ENCODE results near the gene GPALPP1. TPM values are rescaled to one million over a fixed set of nuclear protein-coding genes. Genes with fewer than 3 reads are reported as not detected.
"Not testable (repeated sequence)": the region's sequence is repeated elsewhere in the genome, so short reads cannot be mapped to it uniquely, and the experiment has no call there.

The GPALPP1 gene, protein sequence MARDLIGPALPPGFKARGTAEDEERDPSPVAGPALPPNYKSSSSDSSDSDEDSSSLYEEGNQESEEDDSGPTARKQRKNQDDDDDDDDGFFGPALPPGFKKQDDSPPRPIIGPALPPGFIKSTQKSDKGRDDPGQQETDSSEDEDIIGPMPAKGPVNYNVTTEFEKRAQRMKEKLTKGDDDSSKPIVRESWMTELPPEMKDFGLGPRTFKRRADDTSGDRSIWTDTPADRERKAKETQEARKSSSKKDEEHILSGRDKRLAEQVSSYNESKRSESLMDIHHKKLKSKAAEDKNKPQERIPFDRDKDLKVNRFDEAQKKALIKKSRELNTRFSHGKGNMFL
- polyA plus RNA-seq = 1 to 10 TPM; 5.0 to 8.0 TPM

DNA sequence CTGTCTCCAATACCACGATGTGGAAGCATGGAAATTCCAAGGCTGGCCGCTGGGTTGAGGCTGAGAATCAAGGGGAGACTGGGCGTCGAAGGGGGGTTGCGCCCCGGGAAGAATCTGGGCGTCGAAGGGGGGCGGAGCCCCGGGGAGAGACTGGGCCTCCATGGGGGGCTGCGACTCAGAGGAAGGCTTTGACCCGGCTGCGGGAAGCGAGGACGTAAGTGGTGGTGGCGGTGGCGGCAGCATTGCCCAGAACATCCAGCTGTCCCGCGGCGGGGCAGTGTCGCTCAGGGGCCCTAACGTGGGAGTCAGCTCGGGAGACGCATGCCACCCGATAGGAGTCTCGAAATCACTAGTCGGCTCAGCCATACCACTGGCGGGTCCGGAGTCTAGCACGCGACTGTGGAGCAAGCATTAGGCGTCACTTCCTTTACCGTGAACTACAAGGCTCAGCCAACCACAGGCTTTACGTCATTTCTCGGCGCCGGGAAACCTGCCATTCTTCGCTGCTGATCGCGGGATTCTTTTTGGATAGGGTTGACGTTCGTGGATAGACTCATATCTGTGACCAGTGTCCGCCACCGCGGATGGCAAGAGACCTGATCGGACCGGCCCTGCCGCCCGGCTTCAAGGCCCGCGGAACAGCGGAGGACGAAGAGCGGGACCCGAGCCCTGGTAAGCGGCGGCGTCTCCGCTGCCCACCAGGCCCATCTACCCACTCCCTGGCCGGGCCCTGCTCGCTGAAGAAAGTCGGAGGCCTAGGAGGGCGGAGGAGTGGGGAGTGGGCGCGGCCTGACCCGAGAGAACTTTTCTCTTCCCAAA lies at the start of gene GPALPP1, which contains the start of gene NUFIP1:
Gene GPALPP1, plus strand, starts transcription at position 468 of the 819 bp plus-strand sequence. Its CDS starts 117 bp downstream, at position 585.
Gene NUFIP1, minus strand, starts transcription at position 401 of the 819 bp plus-strand sequence. Its CDS starts 35 bp downstream, at position 366.
- Histone ChIP-seq H3K36me3 (ENCODE audit: control insufficient read depth in 2 of 2, insufficient read depth in 2 of 2, low read length in 1 of 2) (peaks cover 0 to 4% of the 10 kb centered on the region in 2 donors), H3K4me1 (ENCODE audit: control insufficient read depth in 2 of 2, insufficient read depth in 2 of 2, low read length in 1 of 2) (peaks cover 5 to 7% of the 10 kb centered on the region in 2 donors), H3K4me3 (ENCODE audit: low read depth in 1 of 2, low read length in 2 of 2) (peak within 1 kb of the TSS; percentile 94 to 97), H3K9me3 (ENCODE audit: control insufficient read depth in 2 of 2, insufficient read depth in 1 of 2, low read depth in 1 of 2, low read length in 1 of 2) (no peaks in the 10 kb centered on the region), H3K27me3 (ENCODE audit: control insufficient read depth in 1 of 2, insufficient read depth in 2 of 2, low read length in 2 of 2) (no peaks in the 10 kb centered on the region), H3K27ac (ENCODE audit: low read depth in 2 of 2, low read length in 1 of 2) (peak within 1 kb of the TSS; percentile 88)
- WGBS, 2 donors = 1% methylated on average over 55 to 66 of the region's 66 CpGs

DNA sequence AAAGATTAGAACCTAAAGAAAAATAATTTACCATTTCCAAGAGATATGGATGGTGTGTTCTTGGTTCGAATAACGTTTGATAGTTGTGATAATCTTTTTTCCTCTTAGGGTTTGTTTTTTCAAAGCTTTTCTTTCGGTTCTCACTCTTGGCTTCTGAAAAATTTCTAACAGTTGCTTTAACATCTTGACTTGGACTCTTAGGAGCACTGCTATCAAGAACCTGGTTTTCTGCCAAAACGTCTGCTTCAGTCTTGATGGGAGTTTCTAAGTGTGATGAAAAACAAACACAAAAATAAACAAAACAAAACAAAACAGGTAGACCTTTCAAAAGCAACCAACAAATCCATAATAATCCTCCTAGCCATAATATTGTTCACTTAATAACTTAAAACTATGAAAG lies 45.9 kb upstream of the GPALPP1 start:
- H3K27ac ChIP-seq (ENCODE audit: low read depth in 2 of 2, low read length in 1 of 2); H3K9me3 ChIP-seq (ENCODE audit: control insufficient read depth in 2 of 2, insufficient read depth in 1 of 2, low read depth in 1 of 2, low read length in 1 of 2); H3K36me3 ChIP-seq (ENCODE audit: control insufficient read depth in 2 of 2, insufficient read depth in 2 of 2, low read length in 1 of 2); H3K27me3 ChIP-seq (ENCODE audit: control insufficient read depth in 1 of 2, insufficient read depth in 2 of 2, low read length in 2 of 2); H3K4me3 ChIP-seq (ENCODE audit: low read depth in 1 of 2, low read length in 2 of 2); H3K4me1 ChIP-seq (ENCODE audit: control insufficient read depth in 2 of 2, insufficient read depth in 2 of 2, low read length in 1 of 2): not testable (repeated sequence)
- WGBS, 2 donors = 79 to 81% methylated on average over 4 of the region's 4 CpGs

GRCh38 chr13:44951184-44951583 lies 38.2 kb upstream of the GPALPP1 start:
- H3K27me3 ChIP-seq (ENCODE audit: control insufficient read depth in 1 of 2, insufficient read depth in 2 of 2, low read length in 2 of 2) = no peaks in the 10 kb centered on the region

GRCh38 chr13:44952671-44953070 lies 36.7 kb upstream of the GPALPP1 start:
- H3K4me1 ChIP-seq (ENCODE audit: control insufficient read depth in 2 of 2, insufficient read depth in 2 of 2, low read length in 1 of 2) = no peaks in the 10 kb centered on the region
- H3K27me3 ChIP-seq (ENCODE audit: control insufficient read depth in 1 of 2, insufficient read depth in 2 of 2, low read length in 2 of 2) = no peaks in the 10 kb centered on the region
- WGBS, 2 donors = 89 to 94% methylated on average over 2 of the region's 2 CpGs
- no peak overlapping the region for H3K27ac ChIP-seq (ENCODE audit: low read depth in 2 of 2, low read length in 1 of 2)
- no peaks in the 10 kb centered on the region for H3K36me3 ChIP-seq (ENCODE audit: control insufficient read depth in 2 of 2, insufficient read depth in 2 of 2, low read length in 1 of 2)
- H3K4me3 ChIP-seq (ENCODE audit: low read depth in 1 of 2, low read length in 2 of 2) = no peak overlapping the region
- no peaks in the 10 kb centered on the region for H3K9me3 ChIP-seq (ENCODE audit: control insufficient read depth in 2 of 2, insufficient read depth in 1 of 2, low read depth in 1 of 2, low read length in 1 of 2)

More at GRCh38 chr13:44951184-44951583, 38.2 kb upstream of the GPALPP1 start:
- H3K9me3 ChIP-seq (ENCODE audit: control insufficient read depth in 2 of 2, insufficient read depth in 1 of 2, low read depth in 1 of 2, low read length in 1 of 2) = no peaks in the 10 kb centered on the region
- no peaks in the 10 kb centered on the region for H3K4me1 ChIP-seq (ENCODE audit: control insufficient read depth in 2 of 2, insufficient read depth in 2 of 2, low read length in 1 of 2)
- H3K27ac ChIP-seq (ENCODE audit: low read depth in 2 of 2, low read length in 1 of 2) = no peak overlapping the region
- no peak overlapping the region for H3K4me3 ChIP-seq (ENCODE audit: low read depth in 1 of 2, low read length in 2 of 2)
- no peaks in the 10 kb centered on the region for H3K36me3 ChIP-seq (ENCODE audit: control insufficient read depth in 2 of 2, insufficient read depth in 2 of 2, low read length in 1 of 2)

DNA sequence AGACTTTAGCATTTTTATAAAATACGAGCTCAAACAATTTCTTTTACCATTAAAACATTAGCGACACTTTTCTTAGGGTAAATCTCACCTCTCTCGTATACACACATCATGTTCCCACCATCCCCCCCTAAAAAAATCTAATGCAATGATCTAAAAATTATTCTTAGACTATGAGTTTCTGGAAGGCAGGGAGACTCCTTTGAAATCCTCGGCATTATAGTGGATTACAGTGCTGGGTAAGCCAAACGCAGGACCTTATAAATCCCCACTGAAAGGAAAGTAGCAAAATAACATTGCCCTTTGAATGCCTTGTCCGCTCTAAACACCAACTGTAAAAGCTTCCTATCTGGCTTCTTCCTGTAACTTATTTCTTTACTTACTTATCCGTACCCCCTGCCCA lies 35.1 kb upstream of the GPALPP1 start:
- WGBS, 2 donors = 91 to 92% methylated on average over 7 of the region's 7 CpGs

GRCh38 chr13:44955406-44955805 lies 33.9 kb upstream of the GPALPP1 start:
- WGBS, 2 donors = 48 to 55% methylated on average over 3 of the region's 3 CpGs

More for the DNA sequence above, 35.1 kb upstream of the GPALPP1 start:
- Histone ChIP-seq H3K36me3 (ENCODE audit: control insufficient read depth in 2 of 2, insufficient read depth in 2 of 2, low read length in 1 of 2) (peaks cover 0 to under 1% of the 10 kb centered on the region in 2 donors), H3K4me1 (ENCODE audit: control insufficient read depth in 2 of 2, insufficient read depth in 2 of 2, low read length in 1 of 2) (no peaks in the 10 kb centered on the region), H3K9me3 (ENCODE audit: control insufficient read depth in 2 of 2, insufficient read depth in 1 of 2, low read depth in 1 of 2, low read length in 1 of 2) (no peaks in the 10 kb centered on the region), H3K4me3 (ENCODE audit: low read depth in 1 of 2, low read length in 2 of 2) (no peak overlapping the region), H3K27ac (ENCODE audit: low read depth in 2 of 2, low read length in 1 of 2) (no peak overlapping the region), H3K27me3 (ENCODE audit: control insufficient read depth in 1 of 2, insufficient read depth in 2 of 2, low read length in 2 of 2) (no peaks in the 10 kb centered on the region)

DNA sequence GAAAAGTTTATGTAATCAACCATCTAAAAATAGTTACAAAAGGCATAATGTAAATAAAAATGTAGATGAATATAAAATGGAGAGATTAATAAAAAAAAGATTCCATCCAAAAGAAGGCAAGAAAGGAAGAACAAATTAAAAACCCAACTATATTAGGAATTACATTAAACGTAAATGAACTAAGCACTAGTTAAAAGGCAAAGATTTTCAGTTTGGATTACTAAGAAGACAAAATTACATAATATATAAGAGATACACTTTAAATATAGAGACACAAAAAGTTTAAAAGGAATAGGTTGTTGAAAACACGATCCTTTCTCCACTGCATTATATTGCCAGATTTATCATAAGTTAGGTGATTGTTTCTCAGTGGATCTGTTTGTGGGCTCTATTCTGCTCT lies 27.3 kb upstream of the GPALPP1 start:
- Histone ChIP-seq H3K4me1 (ENCODE audit: control insufficient read depth in 2 of 2, insufficient read depth in 2 of 2, low read length in 1 of 2) (no peaks in the 10 kb centered on the region), H3K4me3 (ENCODE audit: low read depth in 1 of 2, low read length in 2 of 2) (no peak overlapping the region), H3K9me3 (ENCODE audit: control insufficient read depth in 2 of 2, insufficient read depth in 1 of 2, low read depth in 1 of 2, low read length in 1 of 2) (no peaks in the 10 kb centered on the region), H3K36me3 (ENCODE audit: control insufficient read depth in 2 of 2, insufficient read depth in 2 of 2, low read length in 1 of 2) (peaks cover 2 to 6% of the 10 kb centered on the region in 2 donors), H3K27me3 (ENCODE audit: control insufficient read depth in 1 of 2, insufficient read depth in 2 of 2, low read length in 2 of 2) (no peaks in the 10 kb centered on the region), H3K27ac (ENCODE audit: low read depth in 2 of 2, low read length in 1 of 2) (no peak overlapping the region)
- WGBS, 2 donors = 98% methylated on average over 2 of the region's 2 CpGs

More at GRCh38 chr13:44955406-44955805, 33.9 kb upstream of the GPALPP1 start:
- H3K27me3 ChIP-seq (ENCODE audit: control insufficient read depth in 1 of 2, insufficient read depth in 2 of 2, low read length in 2 of 2) = no peaks in the 10 kb centered on the region
- H3K36me3 ChIP-seq (ENCODE audit: control insufficient read depth in 2 of 2, insufficient read depth in 2 of 2, low read length in 1 of 2) = peaks cover 0 to 2% of the 10 kb centered on the region in 2 donors
- H3K27ac ChIP-seq (ENCODE audit: low read depth in 2 of 2, low read length in 1 of 2) = no peak overlapping the region
- H3K4me1 ChIP-seq (ENCODE audit: control insufficient read depth in 2 of 2, insufficient read depth in 2 of 2, low read length in 1 of 2) = no peaks in the 10 kb centered on the region
- no peak overlapping the region for H3K4me3 ChIP-seq (ENCODE audit: low read depth in 1 of 2, low read length in 2 of 2)
- no peaks in the 10 kb centered on the region for H3K9me3 ChIP-seq (ENCODE audit: control insufficient read depth in 2 of 2, insufficient read depth in 1 of 2, low read depth in 1 of 2, low read length in 1 of 2)

DNA sequence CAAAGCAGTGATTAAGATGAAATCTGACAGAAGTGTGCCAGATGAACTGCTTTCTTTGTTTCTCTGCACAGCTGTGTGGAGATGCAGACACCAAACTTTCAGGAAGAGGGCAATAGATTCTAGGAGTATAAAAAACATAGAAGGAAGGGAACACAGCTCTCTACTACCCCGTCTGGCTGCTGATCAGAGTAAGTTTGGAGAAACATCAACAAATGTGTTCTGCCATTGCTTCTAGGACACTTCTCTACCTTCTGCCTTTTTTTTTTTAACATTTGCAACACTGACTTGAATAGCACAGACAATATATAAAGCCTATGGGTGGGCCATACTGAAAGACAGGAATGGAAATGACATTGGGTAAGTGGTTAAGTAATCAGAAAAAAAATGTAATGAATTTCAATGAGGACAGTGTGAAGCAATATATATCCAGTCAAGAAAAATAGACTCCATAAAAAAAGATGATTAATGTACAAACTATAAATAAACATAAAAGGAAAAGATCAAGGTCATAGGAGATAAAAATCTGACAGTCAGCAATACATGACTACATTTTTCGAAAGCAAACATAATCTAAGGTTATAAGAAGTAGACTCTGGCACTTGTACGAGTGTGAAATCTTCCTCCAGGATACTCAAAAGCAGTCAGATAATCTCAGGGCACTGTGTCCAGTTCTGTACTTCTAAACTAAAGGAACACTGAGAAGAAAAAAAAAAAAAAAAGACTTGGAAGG lies 21.5 kb upstream of the GPALPP1 start:
- 56 to 58% methylated on average over 3 of the region's 3 CpGs for WGBS, 2 donors

DNA sequence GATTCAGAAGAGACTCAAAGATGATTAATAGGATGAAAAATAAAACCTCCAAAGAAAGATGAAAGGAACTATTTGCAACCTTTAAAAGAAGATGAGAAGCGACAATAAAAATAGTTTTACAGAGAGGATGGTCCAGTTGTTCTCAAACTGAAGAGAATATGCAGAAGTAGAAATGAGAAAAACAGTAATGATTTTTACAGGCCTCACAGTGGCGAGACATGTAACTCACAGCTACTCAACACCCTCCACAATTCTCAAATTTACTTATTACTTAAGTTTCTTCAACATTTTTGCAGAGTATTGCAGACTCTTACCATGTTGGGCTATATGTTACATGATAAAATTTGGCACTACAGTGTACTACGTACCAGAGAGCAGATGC lies 20.9 kb upstream of the GPALPP1 start:
- no peaks in the 10 kb centered on the region for H3K4me1 ChIP-seq (ENCODE audit: control insufficient read depth in 2 of 2, insufficient read depth in 2 of 2, low read length in 1 of 2)
- H3K9me3 ChIP-seq (ENCODE audit: control insufficient read depth in 2 of 2, insufficient read depth in 1 of 2, low read depth in 1 of 2, low read length in 1 of 2) = no peaks in the 10 kb centered on the region
- H3K36me3 ChIP-seq (ENCODE audit: control insufficient read depth in 2 of 2, insufficient read depth in 2 of 2, low read length in 1 of 2) = peaks cover 0 to 4% of the 10 kb centered on the region in 2 donors
- H3K4me3 ChIP-seq (ENCODE audit: low read depth in 1 of 2, low read length in 2 of 2) = no peak overlapping the region
- H3K27ac ChIP-seq (ENCODE audit: low read depth in 2 of 2, low read length in 1 of 2) = no peak overlapping the region
- WGBS, 2 donors = 82 to 90% methylated on average over 3 of the region's 3 CpGs
- no peaks in the 10 kb centered on the region for H3K27me3 ChIP-seq (ENCODE audit: control insufficient read depth in 1 of 2, insufficient read depth in 2 of 2, low read length in 2 of 2)

More for the DNA sequence above, 21.5 kb upstream of the GPALPP1 start:
- H3K36me3 ChIP-seq (ENCODE audit: control insufficient read depth in 2 of 2, insufficient read depth in 2 of 2, low read length in 1 of 2) = peaks cover 0 to 4% of the 10 kb centered on the region in 2 donors
- H3K4me3 ChIP-seq (ENCODE audit: low read depth in 1 of 2, low read length in 2 of 2) = no peak overlapping the region
- no peaks in the 10 kb centered on the region for H3K9me3 ChIP-seq (ENCODE audit: control insufficient read depth in 2 of 2, insufficient read depth in 1 of 2, low read depth in 1 of 2, low read length in 1 of 2)
- H3K27me3 ChIP-seq (ENCODE audit: control insufficient read depth in 1 of 2, insufficient read depth in 2 of 2, low read length in 2 of 2) = no peaks in the 10 kb centered on the region
- H3K27ac ChIP-seq (ENCODE audit: low read depth in 2 of 2, low read length in 1 of 2) = no peak overlapping the region
- H3K4me1 ChIP-seq (ENCODE audit: control insufficient read depth in 2 of 2, insufficient read depth in 2 of 2, low read length in 1 of 2) = no peaks in the 10 kb centered on the region
